ENCODE measurements around the gene KRTAP10-11. TPM values are rescaled to one million over a fixed set of nuclear protein-coding genes. Genes with fewer than 3 reads are reported as not detected.

The KRTAP10-11 gene
- total RNA-seq, 1 donor from 2014 or later: not detected

DNA sequence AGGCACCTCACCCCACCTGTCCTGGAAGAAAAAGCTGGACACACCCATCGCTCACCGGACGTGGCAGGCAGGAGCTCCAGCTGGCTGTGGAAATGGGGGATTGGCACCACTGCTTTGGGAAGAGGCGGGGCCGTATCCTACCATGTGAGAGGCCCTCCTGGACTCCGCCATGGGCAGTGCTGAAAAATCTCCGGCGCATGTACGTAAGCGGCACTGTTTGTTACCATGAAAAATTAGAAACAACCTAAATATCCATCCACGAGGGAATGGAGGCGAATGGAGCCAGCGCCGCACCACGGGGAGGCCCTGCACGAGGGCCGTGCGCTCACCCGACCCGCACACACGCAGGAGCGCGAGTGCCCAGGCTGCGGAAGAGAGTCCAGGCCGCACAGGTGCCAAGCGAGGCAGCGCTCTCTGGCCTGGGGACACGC, 31.2 kb upstream of the KRTAP10-11 start:
- H3K4me1 ChIP-seq: no peaks in the 10 kb centered on the region
- intact Hi-C loops (cut with DNase I): no loop called here
- no peak overlapping the region for H3K27ac ChIP-seq
- no peak for DNase-seq (ENCODE audit: low spot score in 2 of 2)
- H3K9me3 ChIP-seq: no peaks in the 10 kb centered on the region
- TF ChIP-seq, protein P1, sequence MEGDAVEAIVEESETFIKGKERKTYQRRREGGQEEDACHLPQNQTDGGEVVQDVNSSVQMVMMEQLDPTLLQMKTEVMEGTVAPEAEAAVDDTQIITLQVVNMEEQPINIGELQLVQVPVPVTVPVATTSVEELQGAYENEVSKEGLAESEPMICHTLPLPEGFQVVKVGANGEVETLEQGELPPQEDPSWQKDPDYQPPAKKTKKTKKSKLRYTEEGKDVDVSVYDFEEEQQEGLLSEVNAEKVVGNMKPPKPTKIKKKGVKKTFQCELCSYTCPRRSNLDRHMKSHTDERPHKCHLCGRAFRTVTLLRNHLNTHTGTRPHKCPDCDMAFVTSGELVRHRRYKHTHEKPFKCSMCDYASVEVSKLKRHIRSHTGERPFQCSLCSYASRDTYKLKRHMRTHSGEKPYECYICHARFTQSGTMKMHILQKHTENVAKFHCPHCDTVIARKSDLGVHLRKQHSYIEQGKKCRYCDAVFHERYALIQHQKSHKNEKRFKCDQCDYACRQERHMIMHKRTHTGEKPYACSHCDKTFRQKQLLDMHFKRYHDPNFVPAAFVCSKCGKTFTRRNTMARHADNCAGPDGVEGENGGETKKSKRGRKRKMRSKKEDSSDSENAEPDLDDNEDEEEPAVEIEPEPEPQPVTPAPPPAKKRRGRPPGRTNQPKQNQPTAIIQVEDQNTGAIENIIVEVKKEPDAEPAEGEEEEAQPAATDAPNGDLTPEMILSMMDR (IDR thresholded peaks at IDR 0.05): no peak
- H3K36me3 ChIP-seq: no peaks in the 10 kb centered on the region
- H3K4me3 ChIP-seq: no peak overlapping the region
- H3K27me3 ChIP-seq: no peaks in the 10 kb centered on the region

DNA sequence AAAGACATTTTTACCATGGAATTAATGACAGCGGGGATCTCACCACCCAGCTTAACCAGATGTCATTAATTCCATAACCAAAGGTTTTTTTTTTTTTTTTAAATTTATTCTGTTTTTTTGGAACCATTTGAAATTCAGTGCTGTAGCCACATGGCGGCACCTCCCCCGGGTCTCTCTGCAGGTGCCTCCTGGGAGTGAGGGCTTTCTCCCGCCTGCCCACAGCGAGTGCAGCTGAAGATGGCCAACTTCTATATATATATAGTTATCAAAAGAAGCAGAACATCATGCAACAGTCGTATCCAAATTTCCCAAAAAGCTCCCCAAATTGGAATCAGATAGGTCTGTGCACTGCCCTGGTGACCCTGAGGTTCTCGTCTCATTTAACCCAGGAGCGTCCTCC, 30.7 kb upstream of the KRTAP10-11 start:
- no peaks in the 10 kb centered on the region for H3K9me3 ChIP-seq
- H3K4me1 ChIP-seq: no peaks in the 10 kb centered on the region
- H3K27ac ChIP-seq: no peak overlapping the region
- no peaks in the 10 kb centered on the region for H3K36me3 ChIP-seq
- TF ChIP-seq, protein P1 (IDR thresholded peaks at IDR 0.05): no peak
- DNase-seq (ENCODE audit: low spot score in 2 of 2): no peak
- no peaks in the 10 kb centered on the region for H3K27me3 ChIP-seq
- H3K4me3 ChIP-seq: no peak overlapping the region
- intact Hi-C loops (cut with DNase I): no loop called here

- no peak overlapping the region for H3K4me3 ChIP-seq
- TF ChIP-seq, protein P1 (IDR thresholded peaks at IDR 0.05): no peak
- no peak for DNase-seq (ENCODE audit: low spot score in 2 of 2)
- no peaks in the 10 kb centered on the region for H3K9me3 ChIP-seq
- H3K27ac ChIP-seq: no peak overlapping the region
- intact Hi-C loops (cut with DNase I): no loop called here
- H3K27me3 ChIP-seq: no peaks in the 10 kb centered on the region
- no peaks in the 10 kb centered on the region for H3K36me3 ChIP-seq
- H3K4me1 ChIP-seq: no peaks in the 10 kb centered on the region
Measured at GRCh38 chr21:44615911-44616590, 30.2 kb upstream of the KRTAP10-11 start.

- H3K27ac ChIP-seq: no peak overlapping the region
- no peaks in the 10 kb centered on the region for H3K9me3 ChIP-seq
- intact Hi-C loops (cut with DNase I): no loop called here
- TF ChIP-seq, protein P1 (IDR thresholded peaks at IDR 0.05): no peak
- H3K27me3 ChIP-seq: no peaks in the 10 kb centered on the region
- no peak overlapping the region for H3K4me3 ChIP-seq
- H3K4me1 ChIP-seq: no peaks in the 10 kb centered on the region
- DNase-seq (ENCODE audit: low spot score in 2 of 2): no peak
- no peaks in the 10 kb centered on the region for H3K36me3 ChIP-seq
Measured at GRCh38 chr21:44616591-44616926, 29.7 kb upstream of the KRTAP10-11 start.

DNA sequence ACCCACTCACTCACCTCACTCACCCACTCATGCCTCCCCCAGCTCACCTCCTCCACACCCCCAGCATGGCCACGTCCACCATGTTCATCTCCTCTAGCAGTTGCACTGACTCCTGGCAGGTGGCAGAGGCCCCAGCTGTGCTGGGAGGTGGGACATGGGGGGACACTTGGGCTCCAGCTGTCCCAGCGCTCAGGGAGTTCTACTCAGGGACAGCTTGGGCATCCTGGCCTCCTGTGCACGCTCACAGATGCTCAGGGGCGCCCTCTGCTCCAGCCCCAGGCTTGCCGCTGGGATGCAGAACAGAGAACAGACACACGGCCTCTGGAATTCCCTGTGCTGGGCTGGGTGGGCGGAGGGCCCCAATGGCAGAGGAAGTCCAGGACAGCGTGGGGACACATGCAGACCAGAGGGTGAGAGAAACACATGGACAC, 29.1 kb upstream of the KRTAP10-11 start:
- intact Hi-C loops (cut with DNase I): no loop called here
- DNase-seq (ENCODE audit: low spot score in 2 of 2): no peak
- TF ChIP-seq, protein P1 (IDR thresholded peaks at IDR 0.05): no peak
- Histone ChIP-seq H3K9me3 (no peaks in the 10 kb centered on the region), H3K27me3 (no peaks in the 10 kb centered on the region), H3K4me3 (no peak overlapping the region), H3K36me3 (no peaks in the 10 kb centered on the region), H3K27ac (no peak overlapping the region), H3K4me1 (no peaks in the 10 kb centered on the region)

- Histone ChIP-seq H3K36me3 (no peaks in the 10 kb centered on the region), H3K9me3 (no peaks in the 10 kb centered on the region), H3K27ac (no peak overlapping the region), H3K4me1 (no peaks in the 10 kb centered on the region), H3K4me3 (no peak overlapping the region), H3K27me3 (no peaks in the 10 kb centered on the region)
- DNase-seq (ENCODE audit: low spot score in 2 of 2): no peak
- intact Hi-C loops (cut with DNase I): no loop called here
- TF ChIP-seq, protein P1 (IDR thresholded peaks at IDR 0.05): no peak
Measured at GRCh38 chr21:44618504-44618903, 27.7 kb upstream of the KRTAP10-11 start.

Measured in ascending aorta (tissue), 2 donors.